CD4-positive, alpha-beta T cell (primary cell): ENCODE data around the gene CLRN3. TPM values are rescaled to one million over a fixed set of nuclear protein-coding genes. Genes with fewer than 3 reads are reported as not detected.
A peak's percentile ranks its signal among the peaks of the same experiment; 100 is the strongest.

Experiments
- ATAC-seq: fragments of 200-7000 bp; cut with Tn5 transposase; one replicate; pipeline ENCODE4 v1.10.0; 2022; ENCODE audit warnings: mild to moderate bottlenecking; ENCODE audit not compliant: poor library complexity
- CTCF ChIA-PET: fragments of 350-600 bp; sonication (Branson Sonifier 250); formaldehyde crosslinking; loops from one replicate; lab custom pipeline; 2021; ENCODE audit warnings: antibody characterized with exemption, inconsistent platforms; lab: Charles Lee
- POLR2A ChIA-PET: fragments of 350-600 bp; sonication (Branson Sonifier 250); formaldehyde crosslinking; loops from one replicate; lab custom pipeline; 2021; ENCODE audit warnings: antibody characterized with exemption, inconsistent platforms; lab: Charles Lee
- DNase-seq, 14 experiments: peaks; one replicate each; pipeline ENCODE4 v3.0.0-alpha.2; 2013 to 2020; ENCODE audit warnings: mixed read lengths in 2 of 14
- H3K27ac ChIP-seq, 2 donors: one replicate each; pipeline versions ENCODE4 v1.5.1 to v1.7.0; 2013; ENCODE audit warnings: low read length in 2 of 2, low read depth in 1 of 2, mild to moderate bottlenecking in 1 of 2
- H3K27me3 ChIP-seq, 2 experiments: 1 replicate in 1 of 2; 2 replicates in 1 of 2; pipeline versions ENCODE4 v1.6.1 to v1.7.0; 2013; ENCODE audit warnings: low read length in 2 of 2, control low read depth in 1 of 2, mild to moderate bottlenecking in 1 of 2, moderate library complexity in 1 of 2; ENCODE audit not compliant: insufficient read depth in 2 of 2, control insufficient read depth in 1 of 2
- H3K36me3 ChIP-seq: one replicate; pipeline ENCODE4 v1.6.1; 2013; ENCODE audit warnings: low read length, control low read depth; ENCODE audit not compliant: insufficient read depth
- H3K4me1 ChIP-seq: one replicate; pipeline ENCODE4 v1.6.1; 2013; ENCODE audit warnings: low read length, control low read depth; ENCODE audit not compliant: insufficient read depth
- H3K4me3 ChIP-seq: one replicate; pipeline ENCODE4 v1.5.1; 2013; ENCODE audit warnings: mild to moderate bottlenecking, low read length, moderate library complexity
- H3K9me3 ChIP-seq, 2 experiments: 1 replicate in 1 of 2; 2 replicates in 1 of 2; pipeline versions ENCODE4 v1.6.1 to v1.7.0; 2013; ENCODE audit warnings: low read length in 2 of 2, mild to moderate bottlenecking in 2 of 2, control low read depth in 1 of 2, moderate library complexity in 1 of 2; ENCODE audit not compliant: control insufficient read depth in 1 of 2, insufficient read depth in 1 of 2
- H3K27ac Mint-ChIP-seq: one replicate; pipeline ENCODE4 v1.8.0; 2020; ENCODE audit warnings: mixed read lengths
- H3K27me3 Mint-ChIP-seq: one replicate; pipeline ENCODE4 v1.8.0; 2021; ENCODE audit warnings: mixed read lengths
- H3K36me3 Mint-ChIP-seq: one replicate; pipeline ENCODE4 v1.8.0; 2021; ENCODE audit warnings: low read depth, mixed read lengths
- H3K4me1 Mint-ChIP-seq: one replicate; pipeline ENCODE4 v1.8.0; 2021; ENCODE audit warnings: low read depth, mixed read lengths
- H3K4me3 Mint-ChIP-seq: one replicate; pipeline ENCODE4 v1.8.0; 2020; ENCODE audit warnings: mild to moderate bottlenecking, mixed read lengths
- H3K9me3 Mint-ChIP-seq: one replicate; pipeline ENCODE4 v1.8.0; 2020; ENCODE audit warnings: mixed read lengths
- CTCF ChIP-seq: fragments of 200-600 bp; IDR thresholded peaks from one replicate; pipeline ENCODE4 v1.8.0; 2022; ENCODE audit warnings: antibody characterized with exemption, mild to moderate bottlenecking
- intact Hi-C, 2 experiments: fragments of 100-400 bp; cut with DNase I in 1 of 2; cut with micrococcal nuclease in 1 of 2; formaldehyde crosslinking; loops; one replicate each; pipeline versions ENCODE4 v1.15.1 to v1.9.0; 2023 to 2025; cut with DNase I, micrococcal nuclease
- total RNA-seq, 174 experiments: library from RNA in 2 of 174; stranded (reverse) in 2 of 174; gene quantifications; one replicate each; pipeline ENCODE4 v1.2.3 and lab custom pipeline; 2021 to 2026

The CLRN3 gene
- total RNA-seq, 2 experiments from 2014 or later: not detected

GRCh38 chr10:127849224-127849623 is 43.5 kb downstream of the CLRN3 start:
- no peak for ATAC-seq
- no peak for TF ChIP-seq CTCF
- Mint-ChIP-seq H3K9me3 (no peaks in the 10 kb centered on the region), H3K4me3 (no peak overlapping the region), H3K27ac (no peak overlapping the region), H3K36me3 (no peaks in the 10 kb centered on the region), H3K27me3 (peaks cover 5% of the 10 kb centered on the region), H3K4me1 (peaks cover 16% of the 10 kb centered on the region)
- Histone ChIP-seq H3K9me3 (peaks cover 0 to 21% of the 10 kb centered on the region in 2 experiments), H3K4me1 (peaks cover 13% of the 10 kb centered on the region), H3K27ac (no peak overlapping the region), H3K4me3 (no peak overlapping the region), H3K27me3 (peaks cover 2 to 5% of the 10 kb centered on the region in 2 experiments), H3K36me3 (no peaks in the 10 kb centered on the region)
- intact Hi-C loops: no loop called here
- DNase-seq: no peak
- POLR2A ChIA-PET: no interaction called here
- CTCF ChIA-PET: interaction anchor here (0.7 kb wide), 1 partner anchor 27 kb away, joined by 3 read pairs; no protein-coding TSS in a partner anchor

GRCh38 chr10:127848226-127848625 is 44.5 kb downstream of the CLRN3 start:
- Histone ChIP-seq H3K27ac (peak overlapping the region in 1 of 2 donors; percentile 40), H3K9me3 (peaks cover 0 to 21% of the 10 kb centered on the region in 2 experiments), H3K36me3 (no peaks in the 10 kb centered on the region), H3K27me3 (peaks cover 0 to 5% of the 10 kb centered on the region in 2 experiments), H3K4me3 (no peak overlapping the region), H3K4me1 (peaks cover 9% of the 10 kb centered on the region)
- no peak overlapping the region for H3K27ac Mint-ChIP-seq
- POLR2A ChIA-PET: no interaction called here
- H3K27me3 Mint-ChIP-seq: peaks cover 3% of the 10 kb centered on the region
- peaks cover 10% of the 10 kb centered on the region for H3K4me1 Mint-ChIP-seq
- no peaks in the 10 kb centered on the region for H3K36me3 Mint-ChIP-seq
- H3K9me3 Mint-ChIP-seq: no peaks in the 10 kb centered on the region
- no peak for ATAC-seq
- no peak for DNase-seq
- no peak for TF ChIP-seq CTCF
- CTCF ChIA-PET: no interaction called here
- no peak overlapping the region for H3K4me3 Mint-ChIP-seq
- intact Hi-C loops: no loop called here

GRCh38 chr10:127845756-127846155 is 47.0 kb downstream of the CLRN3 start:
- Mint-ChIP-seq H3K4me1 (peaks cover 10% of the 10 kb centered on the region), H3K4me3 (no peak overlapping the region), H3K27me3 (peaks cover 12% of the 10 kb centered on the region), H3K9me3 (no peaks in the 10 kb centered on the region), H3K36me3 (no peaks in the 10 kb centered on the region), H3K27ac (no peak overlapping the region)
- Histone ChIP-seq H3K9me3 (peaks cover 0 to 21% of the 10 kb centered on the region in 2 experiments), H3K4me3 (no peak overlapping the region), H3K27me3 (peaks cover 0 to 5% of the 10 kb centered on the region in 2 experiments), H3K4me1 (peaks cover 9% of the 10 kb centered on the region), H3K36me3 (no peaks in the 10 kb centered on the region), H3K27ac (no peak overlapping the region)
- DNase-seq: no peak
- CTCF ChIA-PET: no interaction called here
- no peak for ATAC-seq
- intact Hi-C loops: no loop called here
- POLR2A ChIA-PET: no interaction called here
- no peak for TF ChIP-seq CTCF
